Ovary (tissue), 3 donors: ENCODE results near the gene LEAP2.

Source experiments
- CTCF ChIP-seq, 3 donors: fragments of 450-650 bp in 2 of 3; fragments of 200-600 bp in 1 of 3; IDR thresholded peaks; one replicate each; pipeline versions ENCODE4 v1.5.1 to v1.8.0; 2016 to 2022; ENCODE audit warnings: antibody characterized with exemption in 3 of 3, mild to moderate bottlenecking in 1 of 3
- EP300 ChIP-seq: sonication (generic); formaldehyde crosslinking; IDR thresholded peaks from one replicate; pipeline ENCODE4 v1.6.1; 2017; ENCODE audit warnings: antibody characterized with exemption
- POLR2A ChIP-seq: fragments of 450-650 bp; IDR thresholded peaks from one replicate; pipeline ENCODE4 v1.6.1; 2017; ENCODE audit warnings: antibody characterized with exemption, mild to moderate bottlenecking, moderate library complexity
- donor health status: DM: no; HTN: no; CAD: no.

DNA sequence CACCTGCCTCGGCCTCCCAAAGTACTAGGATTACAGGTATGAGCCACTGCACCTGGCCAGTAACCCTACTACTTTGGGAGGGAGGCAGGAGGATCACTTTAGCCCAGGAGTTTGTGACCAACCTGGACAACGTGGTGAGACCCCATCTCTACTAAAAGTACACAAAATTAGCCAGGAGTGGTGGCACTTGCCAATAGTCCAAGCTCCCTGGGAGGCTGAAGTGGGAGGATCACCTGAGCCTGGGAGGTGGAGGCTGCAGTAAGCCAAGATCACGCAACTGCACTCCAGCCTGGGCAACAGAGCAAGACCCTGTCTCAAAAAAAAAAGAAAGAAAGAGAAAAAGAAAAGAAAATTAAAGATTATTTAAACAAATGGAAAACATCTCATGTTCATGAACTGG, 17.5 kb upstream of the LEAP2 start:
- TF ChIP-seq CTCF (IDR thresholded peaks at IDR 0.05): no peak
- TF ChIP-seq POLR2A: no peak
- no peak for TF ChIP-seq EP300
